GM19099 (cell line): ENCODE measurements around the gene IQCM.

Experiments used
- POLR2A ChIP-seq: IDR thresholded peaks from 3 replicates; pipeline ENCODE4 v1.6.1; 2011; ENCODE audit warnings: low read depth; ENCODE audit not compliant: insufficient read length; ENCODE audit errors: extremely low read depth

The IQCM gene

GRCh38 chr4:149788300-149788699 lies 27.3 kb downstream of the IQCM start:
- no peak for TF ChIP-seq POLR2A

- no peak for TF ChIP-seq POLR2A
Measured at GRCh38 chr4:149785696-149786431, 29.8 kb downstream of the IQCM start.

- no peak for TF ChIP-seq POLR2A
Measured at GRCh38 chr4:149784018-149784417, 31.6 kb downstream of the IQCM start.

GRCh38 chr4:149781150-149781549 lies 34.5 kb downstream of the IQCM start:
- no peak for TF ChIP-seq POLR2A

- TF ChIP-seq POLR2A, result no peak
Measured at GRCh38 chr4:149768477-149768876, 47.2 kb downstream of the IQCM start.

GRCh38 chr4:149766135-149766534 lies 49.5 kb downstream of the IQCM start:
- no peak for TF ChIP-seq POLR2A

- TF ChIP-seq POLR2A, result no peak
Measured at GRCh38 chr4:149765630-149766029, 50.0 kb downstream of the IQCM start.

- TF ChIP-seq POLR2A, result no peak
Measured at GRCh38 chr4:149755969-149756368, 59.7 kb downstream of the IQCM start.

GRCh38 chr4:149754526-149754925 lies 61.1 kb downstream of the IQCM start:
- TF ChIP-seq POLR2A, result no peak

GRCh38 chr4:149752729-149753128 lies 62.9 kb downstream of the IQCM start:
- no peak for TF ChIP-seq POLR2A

GRCh38 chr4:149751174-149751573 lies 64.5 kb downstream of the IQCM start:
- TF ChIP-seq POLR2A, result no peak

GRCh38 chr4:149749784-149750183 lies 65.9 kb downstream of the IQCM start:
- TF ChIP-seq POLR2A, result no peak

GRCh38 chr4:149747646-149748045 lies 68.0 kb downstream of the IQCM start:
- TF ChIP-seq POLR2A, result no peak

GRCh38 chr4:149746276-149746675 lies 69.4 kb downstream of the IQCM start:
- no peak for TF ChIP-seq POLR2A

- TF ChIP-seq POLR2A, result no peak
Measured at GRCh38 chr4:149741186-149741831, 74.3 kb downstream of the IQCM start.

GRCh38 chr4:149738156-149738555 lies 77.5 kb downstream of the IQCM start:
- no peak for TF ChIP-seq POLR2A
